ENCODE measurements around the gene KIN. TPM values are rescaled to one million over a fixed set of nuclear protein-coding genes. Genes with fewer than 3 reads are reported as not detected.

Gene KIN
- polyA plus RNA-seq, 4 donors, result 19.4 to 25.0 (median 22.2) TPM

Other genes with a start within 250 kb of the KIN start
- 10 to 100 TPM; 19.7 to 24.6 (median 22.5) TPM for gene ITIH5, start 121.0 kb downstream of the KIN start, polyA plus RNA-seq (ENCODE audit: insufficient read length in 4 of 4)
- gene ITIH2, start 84.7 kb downstream of the KIN start, polyA plus RNA-seq (ENCODE audit: insufficient read length in 4 of 4), result 10 to 100 TPM in 1 of 4 donors, under 1 TPM in 3; 0.35 to 16.3 (median 0.43) TPM
- gene ATP5F1C, start 184 bp upstream of the KIN start, polyA plus RNA-seq (ENCODE audit: insufficient read length in 4 of 4), result 100 to 1,000 TPM; 322 to 462 (median 405) TPM
- gene TAF3, start 30.5 kb upstream of the KIN start, polyA plus RNA-seq (ENCODE audit: insufficient read length in 4 of 4), result 10 to 100 TPM; 11.2 to 12.2 (median 11.4) TPM

Data from left renal cortex interstitium (tissue), 4 donors.